Fibroblast of skin of abdomen (primary cell): ENCODE results near the gene KRTAP23-1.

Experiments
- DNase-seq: peaks from one replicate; pipeline ENCODE4 v3.0.0-alpha.2; 2013

KRTAP23-1 gene

GRCh38 chr21:30306884-30307283 is 41.5 kb downstream of the KRTAP23-1 start:
- no peak for DNase-seq

- no peak for DNase-seq
Observed at GRCh38 chr21:30305136-30305535, 43.3 kb downstream of the KRTAP23-1 start.
